HTR-8/SVneo (cell line): ENCODE measurements around the gene MIF4GD.
"Not testable (repeated sequence)": the region's sequence is repeated elsewhere in the genome, so short reads cannot be mapped to it uniquely, and the experiment has no call there.

ENCODE experiments used
- DNase-seq: peaks from one replicate; pipeline ENCODE4 v3.0.0; 2011; ENCODE audit warnings: low spot score, mixed read lengths; ENCODE audit not compliant: insufficient read length
- FAIRE-seq: peaks from 2 replicates; lab custom pipeline; 2011; peaks lifted over from hg19 to GRCh38; lab: Jason Lieb, UNC

MIF4GD gene

DNA sequence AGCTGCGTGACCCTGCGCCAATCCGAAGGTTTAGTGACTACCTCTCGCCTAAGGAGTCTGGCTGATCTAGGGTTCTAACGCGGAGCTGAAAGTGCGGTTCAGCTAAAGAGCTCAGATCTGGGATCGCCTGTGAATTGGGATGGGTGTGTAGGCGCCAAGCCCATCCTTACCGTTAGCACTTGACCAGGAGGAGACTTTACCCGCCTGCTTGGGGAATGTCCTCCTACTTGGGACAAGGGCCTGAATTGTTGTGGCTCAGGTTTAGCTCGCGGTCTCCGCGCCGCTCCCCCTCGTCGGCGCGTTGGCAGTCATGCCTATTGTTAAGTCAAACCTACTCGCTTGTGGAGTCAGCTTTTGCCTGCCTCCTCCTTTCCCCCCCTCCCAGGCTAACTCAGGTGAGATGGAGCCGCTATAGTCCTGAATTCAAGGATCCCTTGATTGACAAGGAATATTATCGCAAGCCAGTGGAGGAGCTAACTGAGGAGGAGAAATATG, 8.9 kb downstream of the MIF4GD start:
- DNase-seq (no peak), FAIRE-seq (peak; percentile 80)

- FAIRE-seq (peak; percentile 79), DNase-seq (peak; percentile 98)
These were observed 9.5 kb downstream of the MIF4GD start, which contains the start of the genes GGA3 and MRPS7 for GRCh38 chr17:75261336-75262111. GGA3 (minus strand) TSS chr17:75261606; CDS start chr17:75261587, 19 bp downstream. MRPS7 (plus strand) TSS chr17:75261879; CDS start chr17:75261901, 22 bp downstream.

DNA sequence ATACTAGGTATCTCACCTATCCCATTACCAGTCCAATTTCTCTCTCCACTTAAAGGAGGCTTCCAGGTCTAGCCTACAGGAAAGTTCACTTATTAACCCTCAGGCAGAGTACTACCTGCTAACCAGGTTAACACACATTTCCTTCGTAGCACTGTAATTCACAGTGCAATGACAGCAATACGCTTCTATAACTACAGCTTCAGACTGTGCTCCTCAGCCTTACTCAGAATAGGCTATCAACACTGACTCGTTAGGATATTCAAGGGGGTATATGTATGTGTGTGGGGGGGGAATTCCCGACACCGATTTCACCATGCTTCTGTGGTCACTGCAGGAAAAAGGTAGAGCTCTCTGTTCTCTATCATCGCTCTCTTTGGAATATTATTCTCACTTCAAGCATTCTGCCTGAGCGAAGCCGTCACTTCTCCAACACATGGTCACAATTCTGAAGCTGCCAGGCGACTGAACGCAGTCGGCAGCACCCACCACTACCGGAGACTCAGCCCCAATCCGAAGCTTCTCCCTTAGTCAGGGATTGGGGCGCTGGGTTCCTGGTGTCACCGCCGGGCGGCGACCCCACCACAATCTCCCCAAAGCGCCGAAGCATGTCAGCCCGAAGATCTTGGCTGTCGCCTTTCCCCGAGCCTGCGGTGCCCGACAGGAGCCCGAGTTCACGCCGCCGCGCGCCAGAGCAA, 10.2 kb downstream of the MIF4GD start:
- peak; percentile 4 for FAIRE-seq
- DNase-seq = no peak

GRCh38 chr17:75257228-75257627, 13.8 kb downstream of the MIF4GD start:
- DNase-seq, FAIRE-seq: not testable (repeated sequence)

GRCh38 chr17:75255954-75256698, 14.9 kb downstream of the MIF4GD start:
- DNase-seq, FAIRE-seq: not testable (repeated sequence)

GRCh38 chr17:75252039-75252816, 18.8 kb downstream of the MIF4GD start:
- no peak for FAIRE-seq
- DNase-seq = no peak

DNA sequence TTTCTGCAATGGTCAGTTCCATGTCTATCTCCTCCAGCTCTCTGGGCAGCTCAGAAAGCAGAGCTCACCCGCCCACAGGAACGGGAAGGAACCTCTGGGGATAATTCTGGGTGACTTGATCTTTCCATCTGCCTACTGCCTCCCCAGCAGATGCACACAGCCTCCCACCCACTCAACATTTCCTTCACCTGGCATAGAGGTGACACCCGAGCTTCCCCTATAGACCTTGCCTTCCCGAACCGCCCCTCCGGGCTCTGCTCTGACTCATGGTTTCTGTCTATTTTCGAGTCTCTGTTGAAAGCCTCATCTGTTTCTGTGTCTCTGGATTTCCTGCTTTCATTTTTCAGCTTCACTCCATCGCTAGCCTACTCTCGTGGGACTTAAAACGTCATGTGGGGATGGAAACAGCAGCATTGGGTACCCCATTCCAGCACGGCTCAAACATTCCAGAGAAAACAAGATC, 21.0 kb downstream of the MIF4GD start:
- FAIRE-seq (no peak), DNase-seq (no peak)

GRCh38 chr17:75249564-75249963, 21.5 kb downstream of the MIF4GD start:
- FAIRE-seq = no peak
- no peak for DNase-seq

- FAIRE-seq (no peak), DNase-seq (no peak)
These were observed 24.6 kb downstream of the MIF4GD start for GRCh38 chr17:75246404-75246803.

- DNase-seq (no peak), FAIRE-seq (no peak)
These were observed 26.0 kb downstream of the MIF4GD start for GRCh38 chr17:75245011-75245410.

DNA sequence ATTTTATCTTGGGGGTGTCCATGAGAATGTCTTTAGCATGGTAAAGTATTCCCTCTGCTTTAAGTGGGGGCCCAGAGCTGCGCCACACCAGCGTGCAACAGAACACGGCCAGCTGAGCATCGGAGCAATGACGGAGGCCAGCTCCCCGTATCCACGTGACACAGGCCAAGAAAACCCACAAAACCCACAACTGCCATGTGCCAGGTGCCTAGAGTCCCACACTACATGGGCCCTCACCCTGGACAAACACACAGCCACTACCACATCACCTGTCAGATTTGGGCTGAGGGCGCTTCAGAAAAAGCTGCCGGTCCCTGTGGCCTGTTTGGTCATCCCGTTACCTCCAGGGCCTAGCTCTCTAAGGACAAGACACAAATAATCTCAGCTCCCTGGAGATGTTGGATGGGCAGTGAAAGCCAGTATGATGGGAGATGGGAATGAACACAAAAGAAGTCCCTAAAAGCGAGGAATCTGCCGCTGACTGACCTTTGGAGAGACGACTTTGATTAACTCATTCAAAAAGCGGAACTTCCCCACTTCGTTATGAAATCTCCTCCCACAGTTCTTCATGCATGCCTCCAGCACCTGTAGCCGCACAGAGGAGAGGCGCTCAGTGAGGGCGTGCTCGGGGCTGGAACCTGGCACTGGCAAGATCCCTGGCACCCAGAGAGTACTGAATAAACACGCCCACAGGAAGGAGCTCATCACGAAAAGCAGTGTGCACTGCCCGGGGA, 26.7 kb downstream of the MIF4GD start:
- DNase-seq (no peak), FAIRE-seq (no peak)

- FAIRE-seq = no peak
- no peak for DNase-seq
These were observed 28.5 kb downstream of the MIF4GD start for GRCh38 chr17:75242461-75243042.

GRCh38 chr17:75241996-75242460, 29.0 kb downstream of the MIF4GD start:
- peak; percentile 65 for FAIRE-seq
- DNase-seq = no peak

DNA sequence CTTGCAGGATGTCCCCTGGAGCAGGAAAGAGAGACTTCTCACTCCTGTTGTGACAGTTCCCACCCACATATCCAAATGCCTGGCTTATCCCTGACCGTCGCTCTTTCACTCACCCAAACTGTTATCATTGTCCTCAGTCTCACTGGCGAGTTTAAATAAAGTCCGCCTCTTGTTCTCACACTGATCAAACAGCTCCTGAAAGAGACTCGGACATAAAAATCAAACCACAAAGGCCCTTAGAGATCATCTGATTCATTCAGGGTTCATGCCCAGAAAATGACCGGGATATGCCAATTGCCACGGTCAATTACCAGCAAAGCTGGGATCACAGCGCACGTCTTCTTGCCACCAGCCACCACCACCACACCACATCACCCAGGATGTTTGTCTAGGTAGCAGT, 29.5 kb downstream of the MIF4GD start:
- DNase-seq (no peak), FAIRE-seq (no peak)

- FAIRE-seq (no peak), DNase-seq (no peak)
These were observed 29.9 kb downstream of the MIF4GD start for GRCh38 chr17:75241143-75241430.

DNA sequence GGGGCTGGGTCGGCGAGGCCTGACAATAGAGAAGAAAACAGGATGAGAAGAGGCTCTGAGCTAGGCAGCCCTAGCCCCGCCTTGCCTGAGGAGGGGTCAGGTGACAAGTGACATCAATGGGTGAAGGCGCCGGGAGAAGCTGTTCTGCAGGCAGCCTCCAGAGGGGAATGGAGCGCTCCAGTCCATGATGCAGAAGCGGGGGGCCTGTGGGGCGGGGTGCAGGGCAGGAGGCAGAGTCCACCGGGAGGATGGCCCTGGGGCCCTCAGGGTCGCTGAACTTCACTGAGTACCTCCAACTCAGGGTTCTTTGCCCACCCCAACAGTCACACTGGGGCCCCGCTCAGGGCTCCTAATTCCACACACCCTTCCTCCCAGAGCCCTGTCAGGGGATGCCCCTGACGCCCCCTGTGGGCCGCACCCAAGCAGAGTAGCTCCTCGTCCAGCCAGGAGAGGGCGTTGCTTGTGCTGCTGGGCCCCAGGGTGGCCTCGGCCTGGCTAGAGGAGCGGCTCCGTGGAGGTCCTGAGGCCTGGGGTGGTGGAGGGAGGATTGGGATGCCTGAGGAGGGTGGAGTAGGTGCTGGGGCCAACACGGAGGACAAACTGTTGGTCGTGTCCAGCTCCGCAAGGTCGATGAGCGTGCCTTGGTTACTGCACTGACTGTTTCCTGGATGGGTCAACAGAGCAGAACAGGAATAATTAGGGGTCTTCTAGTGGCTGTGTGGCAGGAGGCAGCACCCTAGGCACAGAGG, 30.5 kb downstream of the MIF4GD start:
- FAIRE-seq = no peak
- peak; percentile 41 for DNase-seq

DNA sequence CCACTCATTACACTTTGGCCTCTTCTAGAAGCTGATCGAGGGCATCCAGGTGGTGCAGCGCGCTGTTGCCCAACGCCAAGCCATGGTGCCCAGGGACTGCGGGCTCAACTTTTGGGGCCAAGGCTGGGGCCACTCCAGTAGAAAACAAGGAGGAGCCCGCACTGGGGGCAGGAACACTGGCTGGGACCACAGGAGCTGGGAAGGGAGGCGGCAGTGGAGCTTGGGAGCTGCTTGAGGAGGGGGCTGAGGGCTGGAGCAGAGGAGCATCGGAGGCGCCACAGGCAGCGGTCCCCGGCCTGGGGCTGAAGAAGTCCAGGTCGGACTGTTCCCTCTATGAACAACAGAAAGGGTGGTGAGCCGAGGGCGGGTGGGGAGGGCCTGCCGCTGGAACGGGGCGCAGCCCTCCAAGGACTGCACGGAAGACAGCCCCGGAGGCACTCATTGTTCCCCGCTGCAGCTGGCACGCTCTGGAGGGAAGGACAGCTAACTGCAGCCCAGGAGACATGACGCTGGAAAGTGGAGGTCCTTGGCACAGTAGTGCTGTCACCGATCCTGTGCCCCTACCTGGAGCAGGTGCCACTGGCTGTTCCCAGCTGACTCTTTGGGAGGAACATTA, 31.1 kb downstream of the MIF4GD start:
- DNase-seq (no peak), FAIRE-seq (no peak)

GRCh38 chr17:75239214-75239613, 31.8 kb downstream of the MIF4GD start:
- FAIRE-seq = no peak
- no peak for DNase-seq
